Right hindlimb (tissue), 1 donor: ENCODE results near the gene BST2.

Experiments used
- DNase-seq: peaks from one replicate; pipeline ENCODE4 v3.0.0-alpha.2; 2018

BST2 gene

GRCh38 chr19:17419154-17419620 is 13.8 kb upstream of the BST2 start:
- DNase-seq = no peak

- DNase-seq = no peak
Measured at GRCh38 chr19:17418710-17419109, 13.3 kb upstream of the BST2 start.

DNA sequence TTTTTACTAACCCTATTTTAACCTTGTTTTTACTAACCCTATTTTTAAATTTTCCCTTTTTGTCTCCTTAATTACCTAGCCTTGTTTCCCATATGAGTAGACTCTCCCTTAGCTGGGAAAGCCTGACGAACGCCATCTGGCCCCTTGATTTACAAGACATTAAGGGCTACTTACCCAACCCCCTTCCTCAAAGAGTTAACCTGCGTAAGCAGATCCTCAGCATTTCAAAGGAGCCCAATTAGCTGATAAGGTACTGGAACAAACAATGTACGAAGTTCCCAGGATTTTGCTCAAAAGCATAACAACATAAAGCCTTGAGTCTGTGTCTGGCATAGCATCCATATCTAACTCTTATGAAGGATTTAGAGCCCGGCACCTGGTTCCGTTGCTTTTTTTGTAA is 9.7 kb upstream of the BST2 start:
- DNase-seq = no peak

- DNase-seq = no peak
Measured at GRCh38 chr19:17414097-17414496, 8.7 kb upstream of the BST2 start.

DNA sequence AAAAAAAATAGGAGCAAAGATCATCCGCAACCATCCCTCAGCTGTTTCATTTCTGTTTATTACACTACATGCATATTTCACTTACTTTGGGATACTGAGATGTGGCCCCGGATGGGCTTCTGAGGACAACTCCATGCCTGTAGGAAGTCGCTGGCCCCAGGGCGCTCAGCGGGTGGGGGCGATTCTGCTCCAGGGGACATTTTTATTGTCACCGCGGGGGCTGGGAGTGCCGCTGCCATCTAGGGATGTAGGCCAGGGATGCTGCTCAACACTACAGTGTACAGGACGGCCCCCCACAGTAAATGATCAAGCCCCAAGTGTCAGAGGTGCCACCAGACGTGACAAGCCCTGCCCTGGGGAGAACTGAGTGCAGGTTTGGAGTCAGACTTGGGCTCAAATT is 6.4 kb upstream of the BST2 start:
- DNase-seq = no peak

GRCh38 chr19:17409990-17410389 is 4.6 kb upstream of the BST2 start:
- no peak for DNase-seq

DNA sequence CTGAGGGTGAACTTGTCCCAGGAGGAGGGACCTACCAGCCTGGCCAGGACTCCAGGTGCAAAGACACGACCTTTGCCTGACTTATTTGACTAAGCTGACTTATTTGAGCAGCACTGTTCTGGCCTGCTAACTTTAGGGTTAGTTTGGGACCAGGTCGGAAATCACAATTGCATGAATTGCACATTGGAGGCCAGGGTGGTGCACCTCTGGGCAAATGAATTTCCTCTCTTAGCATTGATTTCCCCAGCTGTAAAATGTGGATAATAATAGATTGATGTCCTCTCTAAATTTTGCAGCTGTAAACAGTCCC is 1.4 kb upstream of the BST2 start:
- no peak for DNase-seq

GRCh38 chr19:17406046-17406886 is 836 bp upstream of the BST2 start:
- DNase-seq = peak; percentile 58

DNA sequence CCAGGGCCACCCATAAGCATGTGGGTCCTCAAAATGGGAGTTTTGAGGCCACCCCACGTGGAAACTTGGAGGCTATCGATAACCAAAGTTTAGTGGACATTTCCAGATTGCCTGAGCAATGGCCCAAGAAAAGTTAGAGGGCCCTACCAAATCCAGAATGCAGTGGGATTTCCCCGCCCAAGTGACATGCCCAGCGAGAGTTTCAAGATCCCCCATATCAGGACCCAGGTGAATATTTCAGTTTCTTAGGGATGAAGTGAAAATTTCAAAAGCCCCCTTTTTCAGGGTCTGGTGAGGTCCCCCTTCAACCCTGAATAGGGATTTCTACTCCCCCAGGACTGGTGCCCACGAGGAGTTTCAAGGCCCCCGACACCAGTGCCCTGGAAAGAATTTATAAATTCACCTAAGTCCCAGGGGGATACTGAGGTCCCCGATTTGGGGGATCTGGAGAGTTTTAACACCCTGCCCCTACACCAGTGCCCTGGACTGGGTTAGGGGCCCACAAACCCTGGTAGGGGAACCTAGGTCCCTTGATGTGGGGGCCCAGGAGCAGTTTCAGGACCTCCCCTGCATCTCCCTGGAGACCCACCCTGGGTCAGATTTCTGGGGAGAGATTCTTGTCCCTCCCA is 695 bp downstream of the BST2 start:
- no peak for DNase-seq

DNA sequence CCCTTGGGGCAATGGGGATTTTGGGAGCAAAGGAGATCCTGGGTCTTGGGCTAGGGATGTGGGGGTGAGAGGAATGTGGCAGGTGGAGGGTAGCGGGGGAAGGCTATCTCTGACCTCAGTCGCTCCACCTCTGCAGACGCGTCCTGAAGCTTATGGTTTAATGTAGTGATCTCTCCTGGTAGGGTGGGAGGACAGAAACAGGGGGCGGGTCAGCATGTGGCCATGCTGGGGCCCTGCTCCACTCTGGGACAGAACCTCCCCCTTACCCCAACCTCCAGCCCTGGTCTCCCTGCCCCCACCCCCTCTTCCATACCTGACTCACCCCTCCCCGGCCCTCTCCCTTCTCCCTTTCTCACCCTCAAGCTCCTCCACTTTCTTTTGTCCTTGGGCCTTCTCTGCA is 1.4 kb downstream of the BST2 start:
- no peak for DNase-seq

DNA sequence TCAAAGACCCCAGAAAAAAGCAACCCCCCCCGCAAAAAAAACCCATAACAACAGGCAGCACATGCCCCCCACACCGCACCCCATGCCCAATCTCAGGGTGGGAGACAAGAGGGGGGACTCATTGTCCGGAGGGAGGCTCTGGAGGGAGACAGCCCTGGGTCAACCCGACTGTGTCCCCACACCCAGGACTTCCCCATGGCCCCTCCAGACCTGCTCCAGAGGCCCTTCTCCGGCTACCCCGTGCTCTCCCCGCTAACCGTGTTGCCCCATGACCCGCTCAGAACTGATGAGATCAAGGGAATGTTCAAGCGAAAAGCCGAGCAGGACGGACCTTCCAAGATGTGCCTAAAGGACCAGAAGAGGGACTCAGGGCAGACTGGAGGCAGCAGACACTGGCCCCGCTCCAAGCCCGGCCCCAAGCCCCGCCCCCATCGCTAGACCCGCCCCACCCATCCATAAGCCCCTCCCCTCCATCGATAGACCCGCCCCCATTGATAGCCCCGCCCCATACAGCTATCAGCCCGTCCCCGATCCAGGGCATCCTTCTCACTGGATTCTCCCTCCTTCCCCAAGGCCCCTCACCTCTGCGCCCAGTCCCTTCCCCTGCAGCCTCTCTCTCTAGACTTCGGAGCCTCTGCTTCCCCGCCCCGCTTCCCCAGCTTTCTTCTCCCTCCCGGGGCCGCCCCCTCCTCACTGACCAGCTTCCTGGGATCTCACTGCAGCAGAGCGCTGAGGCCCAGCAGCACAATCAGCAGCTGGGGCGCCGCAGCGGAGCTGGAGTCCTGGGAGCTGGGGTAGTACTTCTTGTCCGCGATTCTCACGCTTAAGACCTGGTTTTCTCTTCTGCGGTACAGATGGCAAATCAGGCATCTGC is 2.2 kb downstream of the BST2 start:
- no peak for DNase-seq

DNA sequence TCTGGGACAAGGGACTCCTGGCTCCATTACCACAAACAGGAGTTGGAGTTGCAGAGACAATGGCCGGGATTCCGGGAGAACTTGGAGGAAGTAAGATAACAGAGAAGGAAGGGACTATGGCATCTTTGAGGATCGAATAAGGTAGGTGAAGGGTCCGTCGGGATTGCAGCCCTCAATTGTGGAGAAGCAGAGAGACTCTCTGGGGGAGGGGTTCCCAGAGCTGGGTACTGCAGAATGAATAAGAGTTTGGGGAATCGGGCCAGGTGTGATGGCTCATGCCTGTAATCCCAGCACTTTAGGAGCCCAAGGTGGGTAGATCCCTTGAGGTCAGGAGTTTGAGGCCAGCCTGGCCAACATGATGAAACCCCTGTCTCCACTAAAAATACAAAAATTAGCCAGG is 3.8 kb downstream of the BST2 start:
- DNase-seq = no peak

DNA sequence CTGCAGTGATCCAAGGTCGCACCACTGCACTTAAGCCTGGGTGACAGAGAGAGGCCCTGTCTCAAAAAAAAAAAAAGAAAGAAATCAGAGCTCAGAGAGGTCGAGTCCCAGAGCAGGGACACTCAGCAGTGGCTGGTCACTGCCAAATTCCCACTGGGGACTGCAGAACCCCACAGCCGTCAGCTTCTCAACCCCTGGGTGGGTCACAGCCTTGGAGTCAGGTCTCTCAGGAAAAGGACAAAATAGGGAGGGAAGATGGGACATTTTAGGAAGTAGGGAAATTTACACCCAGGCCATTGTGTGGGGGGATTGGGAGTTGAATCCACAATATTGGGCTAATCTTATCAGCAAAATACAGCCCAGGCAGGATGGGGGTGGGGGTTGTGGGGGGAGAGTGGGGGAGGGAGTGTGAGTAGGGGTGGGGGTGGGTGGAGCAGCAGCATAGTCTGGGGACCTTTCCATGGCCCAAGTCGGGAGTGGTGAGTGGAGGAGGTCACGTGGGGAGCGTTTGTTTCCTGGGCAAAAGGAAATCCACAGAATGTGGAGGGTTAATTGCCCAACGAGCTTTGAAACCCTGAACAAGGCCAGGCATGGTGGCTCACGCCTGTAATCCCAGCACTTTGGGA is 6.4 kb downstream of the BST2 start:
- DNase-seq = no peak

- peak; percentile 51 for DNase-seq
Measured at GRCh38 chr19:17394891-17395415, 10.5 kb downstream of the BST2 start.

- DNase-seq = peak; percentile 30
Measured at GRCh38 chr19:17393914-17394313, 11.5 kb downstream of the BST2 start, which contains the start of gene CCDC194. TSS of gene CCDC194 (minus strand) at chr19:17394196. CDS start at chr19:17394158, 38 bp downstream.

- DNase-seq = peak; percentile 36
Measured at GRCh38 chr19:17393002-17393401, 12.4 kb downstream of the BST2 start.

DNA sequence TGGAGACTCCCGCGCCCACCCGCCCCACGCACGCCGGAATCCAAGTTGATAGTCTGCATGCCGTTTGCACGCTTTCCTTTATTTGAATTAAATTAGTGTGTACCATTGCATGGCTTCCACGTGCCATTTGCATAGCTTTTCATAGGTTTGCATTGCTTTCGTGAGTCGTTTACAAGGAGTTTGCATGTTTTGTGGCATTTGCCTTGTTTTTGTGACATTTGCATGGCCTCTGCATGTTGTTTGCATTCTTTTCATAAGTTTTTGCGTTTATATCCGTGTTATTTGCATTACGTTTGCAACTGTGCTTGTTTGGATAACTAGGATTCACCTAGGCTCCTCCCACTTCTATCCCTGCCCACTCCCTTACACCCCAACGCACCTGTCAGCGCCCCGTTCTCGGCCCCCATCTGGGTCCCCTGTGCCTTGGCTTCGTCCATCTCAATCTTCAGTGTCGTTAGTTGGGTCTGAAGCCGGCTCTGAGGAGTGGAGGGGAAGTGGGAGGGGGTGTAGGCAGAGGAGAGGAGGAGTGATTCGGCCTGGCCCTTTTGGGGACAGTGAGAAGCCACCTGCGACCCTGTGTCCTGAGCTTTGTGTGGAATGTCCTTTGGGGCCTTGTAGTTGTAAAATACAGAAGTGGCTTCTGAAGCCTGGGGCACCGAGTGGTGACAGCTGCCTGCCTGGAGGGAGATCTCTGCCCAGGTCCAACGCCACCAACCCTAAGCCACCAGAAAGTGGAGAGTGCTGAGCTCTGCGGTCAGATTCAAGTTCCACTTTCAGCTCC is 13.9 kb downstream of the BST2 start:
- no peak for DNase-seq

DNA sequence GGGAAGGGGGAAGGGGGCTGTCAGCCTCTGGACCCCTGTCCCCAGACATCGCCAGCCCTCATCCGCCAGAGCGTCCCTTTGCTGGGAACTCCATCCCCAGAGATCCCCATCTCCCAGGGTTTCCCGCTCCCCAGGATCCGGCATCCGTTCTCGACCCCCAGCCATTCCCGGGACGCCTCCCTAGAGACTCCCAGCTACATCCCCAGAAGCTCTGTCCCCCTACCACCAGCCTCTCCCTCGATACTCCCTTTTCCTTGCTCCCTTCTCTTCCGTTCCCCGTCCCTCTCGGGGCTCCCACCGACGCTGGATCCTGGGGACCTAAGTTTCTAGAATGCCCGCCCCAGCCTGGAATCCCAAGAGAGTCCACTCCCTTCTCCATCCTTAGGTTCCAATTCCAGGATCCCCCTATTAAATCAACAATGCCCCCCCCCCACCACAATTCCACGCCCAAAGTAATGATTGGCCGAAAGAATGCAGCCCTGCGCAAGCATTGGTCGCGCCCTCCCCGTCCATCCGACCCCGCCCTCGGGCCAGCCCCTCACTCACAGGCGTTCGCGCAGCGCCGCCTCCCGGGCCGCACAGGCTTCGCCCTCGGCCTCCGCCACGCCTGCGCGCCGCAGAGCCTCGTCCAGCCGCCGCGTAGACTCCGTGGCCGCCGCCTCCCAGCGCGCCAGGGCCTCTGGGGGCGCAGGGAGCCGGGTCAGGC is 14.6 kb downstream of the BST2 start:
- DNase-seq = peak; percentile 95

DNA sequence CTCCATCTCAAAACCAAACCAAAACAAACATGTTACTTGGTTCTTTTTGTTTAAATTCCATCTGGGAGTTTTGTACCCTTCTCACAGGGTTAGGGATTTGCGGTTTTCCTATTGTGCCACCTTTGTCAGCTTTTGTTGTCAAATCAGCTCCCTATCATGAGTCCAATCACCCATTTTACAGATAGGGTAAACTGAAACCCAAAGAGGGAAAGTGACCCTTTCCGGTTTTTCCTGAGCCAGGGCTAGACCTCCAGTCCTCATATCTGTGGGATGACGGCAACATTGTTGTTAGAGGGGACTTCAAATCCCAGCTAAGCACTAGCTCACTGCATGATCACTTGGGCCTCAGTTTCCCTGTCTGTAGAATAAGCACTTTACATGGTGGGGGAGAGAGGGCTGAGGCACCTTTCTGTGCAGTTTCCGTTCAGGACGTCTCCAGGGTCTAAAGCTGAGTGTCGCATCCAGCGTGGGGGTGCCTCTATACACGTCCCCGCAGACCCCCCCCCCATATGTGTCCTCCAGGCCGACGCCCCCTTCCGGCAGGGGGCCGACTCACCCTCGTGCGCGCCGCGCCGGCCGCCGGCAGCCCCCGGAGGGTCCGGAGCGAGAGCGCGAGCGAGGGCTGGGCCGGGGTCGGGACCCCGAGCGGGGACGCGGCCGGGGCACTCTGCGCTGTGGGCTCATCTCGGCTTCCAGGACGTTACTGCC is 15.3 kb downstream of the BST2 start:
- DNase-seq = no peak

- DNase-seq = no peak
Measured at GRCh38 chr19:17389288-17389687, 16.1 kb downstream of the BST2 start.
